HG03097 (cell line): ENCODE results near the gene MBNL2.

ENCODE experiments used
- ATAC-seq: cut with Tn5 transposase; IDR thresholded peaks from one replicate; pipeline ENCODE4 v1.9.1; 2021; ENCODE audit not compliant: unreplicated experiment, low FRiP score

The MBNL2 gene

DNA sequence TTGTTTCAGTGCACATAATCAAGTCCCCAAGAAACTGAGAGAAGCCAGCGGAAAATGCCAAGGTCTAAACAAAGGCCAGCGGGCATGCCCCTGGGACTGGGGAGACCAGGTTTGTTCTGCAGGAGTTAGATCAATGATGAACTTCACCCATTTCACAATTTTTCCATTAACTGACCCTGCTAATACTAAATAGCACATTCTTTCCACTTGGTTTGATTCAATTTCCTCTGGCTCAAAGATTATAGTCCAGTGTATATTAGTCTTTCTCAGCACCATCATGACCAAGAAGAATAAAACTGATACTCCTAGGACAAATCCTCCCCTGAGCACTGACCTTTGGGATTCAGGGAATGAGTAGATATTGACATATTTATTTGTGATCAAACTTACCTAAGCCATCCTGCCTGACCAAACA lies 66.4 kb downstream of the MBNL2 start:
- ATAC-seq, result no peak

DNA sequence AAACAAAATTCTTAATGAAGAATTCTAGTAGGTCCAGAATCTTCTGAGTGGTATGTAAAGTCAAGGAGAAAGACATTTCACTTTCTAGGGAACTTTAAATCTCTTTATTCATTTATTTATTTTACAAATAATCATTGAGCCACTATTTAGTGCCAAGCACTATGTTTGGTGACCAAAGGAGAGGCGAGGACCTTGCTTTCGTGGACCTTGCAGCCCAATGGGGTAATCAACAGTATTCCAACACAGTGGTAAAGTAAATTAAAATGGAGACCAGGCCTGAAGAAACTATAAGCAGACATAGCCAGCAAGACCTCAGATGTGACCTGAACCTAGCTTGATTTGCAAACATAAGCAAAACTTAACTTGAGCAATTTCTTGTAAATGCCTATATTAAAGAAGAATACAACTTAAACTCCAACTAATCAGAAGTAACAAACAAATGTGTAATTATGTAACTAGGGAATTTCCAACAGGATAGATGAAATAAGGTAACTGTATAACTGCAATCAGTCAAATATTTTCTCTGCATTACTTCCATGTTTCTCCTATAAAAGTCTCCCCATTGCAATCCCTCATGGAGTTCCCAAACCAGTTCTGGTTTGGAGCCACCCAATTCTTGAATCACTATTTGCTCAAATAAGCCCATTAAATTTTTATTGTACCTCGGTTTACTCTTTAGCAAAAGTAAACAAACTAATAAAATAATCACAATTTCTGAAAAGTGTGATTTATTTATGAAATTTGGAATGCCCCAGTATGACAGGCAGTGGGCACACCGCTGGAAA lies 67.6 kb downstream of the MBNL2 start:
- ATAC-seq, result no peak

DNA sequence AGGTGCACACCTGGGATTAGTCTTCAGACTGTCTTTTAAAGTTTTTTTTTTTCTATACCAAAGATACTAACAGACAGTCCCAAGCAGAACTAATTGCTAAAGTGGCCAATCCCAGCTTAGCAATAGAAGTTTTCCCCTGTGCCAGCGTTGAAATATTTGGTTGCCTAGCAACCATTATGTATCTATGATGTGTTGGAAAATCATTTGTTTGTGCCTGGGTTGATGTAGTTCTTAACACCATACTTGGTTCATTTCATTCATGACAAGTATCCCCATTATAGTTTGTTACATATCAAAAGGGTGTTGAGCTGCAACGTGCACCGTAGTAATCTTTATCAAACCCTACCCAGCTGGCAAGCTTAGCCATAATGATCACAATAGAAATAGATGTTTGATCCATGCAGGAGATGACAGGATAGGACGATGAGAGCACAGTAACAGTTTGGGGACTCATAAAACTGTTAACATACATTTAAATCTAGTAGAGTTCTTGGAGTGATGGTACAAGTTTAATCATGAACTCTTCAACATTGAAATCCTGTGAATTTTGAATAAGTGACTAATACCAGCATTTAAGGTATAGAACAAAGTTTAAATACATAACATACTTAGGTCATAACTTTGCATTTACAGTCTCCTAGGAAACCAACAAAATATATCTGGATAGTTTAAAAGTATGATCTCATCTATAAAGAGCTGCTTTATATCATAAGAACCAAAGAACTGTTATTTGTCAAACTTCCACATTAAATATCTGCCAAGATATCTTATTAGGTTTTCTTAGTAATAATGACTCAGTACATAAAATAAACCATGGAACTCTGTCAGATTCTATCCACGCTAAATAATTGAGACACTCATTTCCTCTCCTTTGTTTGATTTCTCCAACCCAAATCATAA lies 73.4 kb downstream of the MBNL2 start:
- no peak for ATAC-seq

DNA sequence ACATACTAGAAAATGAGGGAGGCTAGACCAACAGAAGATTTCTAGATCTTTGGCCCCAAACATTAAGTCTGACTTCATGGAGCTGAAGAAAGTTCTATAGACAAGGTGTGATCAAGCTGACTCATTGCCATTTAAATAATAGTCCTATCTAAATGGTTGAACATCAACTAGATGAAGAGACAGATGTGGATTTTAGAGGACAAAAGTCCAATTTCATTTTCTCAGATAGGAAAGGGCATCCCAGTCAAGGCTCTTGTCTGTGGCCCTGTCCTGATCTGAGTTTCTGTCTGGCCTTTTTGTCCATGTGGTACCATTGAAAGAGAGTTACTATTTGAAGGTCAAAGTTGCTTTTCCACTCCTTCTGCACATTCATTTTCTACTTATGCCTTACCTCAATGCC lies 74.6 kb downstream of the MBNL2 start:
- ATAC-seq, result no peak

DNA sequence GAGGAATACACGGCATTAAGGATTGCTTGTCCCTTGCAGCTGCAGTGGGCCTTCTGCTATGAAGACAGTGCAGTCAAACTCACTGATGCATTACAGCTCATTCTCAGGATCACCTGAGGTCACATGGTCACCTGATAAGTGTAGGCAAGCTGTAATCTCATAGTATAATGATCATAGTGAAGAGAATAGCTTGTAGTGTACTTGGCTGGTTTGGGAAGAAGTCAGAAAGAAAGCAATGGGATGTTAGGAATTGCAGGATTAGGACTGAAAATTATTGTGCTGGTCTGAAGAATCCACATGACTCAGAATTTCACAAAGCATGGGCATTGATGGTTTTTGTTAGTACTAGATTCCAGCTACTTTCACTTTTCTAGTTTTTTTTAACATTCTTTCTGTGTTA lies 76.7 kb downstream of the MBNL2 start:
- ATAC-seq, result no peak

DNA sequence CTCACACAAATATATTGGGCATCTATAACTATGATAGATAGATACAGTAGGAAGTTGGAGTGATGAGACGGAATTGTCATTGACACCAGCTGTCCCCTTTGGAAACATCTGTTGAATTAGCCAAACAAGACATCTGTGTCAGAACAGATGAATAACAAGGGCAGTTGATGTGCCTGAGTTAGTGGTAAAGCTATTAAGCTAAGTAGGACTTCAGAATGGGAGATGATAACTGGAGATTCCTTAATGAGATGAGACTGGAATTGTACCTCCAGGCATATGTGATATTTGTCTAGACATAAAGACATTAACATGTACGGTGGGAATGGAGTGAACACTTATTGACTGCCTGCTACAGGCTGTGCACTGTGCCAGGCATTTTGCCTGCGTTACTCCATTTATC lies 78.7 kb downstream of the MBNL2 start:
- ATAC-seq, result no peak

DNA sequence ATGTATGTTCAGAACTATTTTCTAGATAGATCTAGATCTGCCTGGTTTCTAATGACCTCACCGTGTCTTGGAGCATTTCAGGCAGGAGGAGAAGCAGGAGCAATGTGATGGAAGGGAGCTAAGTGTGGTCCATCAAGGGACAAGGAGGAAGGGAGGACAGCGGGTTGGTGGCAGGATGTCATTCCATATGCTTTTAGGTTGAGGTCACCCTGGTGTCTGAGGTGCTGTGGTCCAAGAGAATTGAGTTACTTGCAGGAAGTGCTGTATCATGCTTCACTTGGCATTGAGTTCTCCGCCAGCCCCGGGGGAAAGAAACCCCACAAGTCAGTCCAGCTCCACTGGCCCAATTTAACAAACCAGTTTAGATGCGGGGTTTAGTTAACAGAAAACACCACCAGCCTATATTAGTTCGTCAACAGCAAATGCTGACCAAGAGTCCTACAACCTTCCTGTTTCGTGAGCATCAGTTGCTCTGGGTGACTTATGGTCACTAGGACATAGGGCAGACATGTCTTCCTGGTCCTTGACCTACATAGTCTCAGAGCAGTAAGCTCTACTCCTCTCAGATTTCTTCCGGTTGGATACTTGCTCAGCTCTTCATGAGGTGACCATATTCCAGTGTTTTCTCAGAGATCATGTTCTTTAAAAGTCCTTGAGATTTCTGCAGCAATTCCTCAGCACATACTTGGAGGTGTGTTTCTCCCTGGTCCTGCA lies 79.4 kb downstream of the MBNL2 start:
- no peak for ATAC-seq

DNA sequence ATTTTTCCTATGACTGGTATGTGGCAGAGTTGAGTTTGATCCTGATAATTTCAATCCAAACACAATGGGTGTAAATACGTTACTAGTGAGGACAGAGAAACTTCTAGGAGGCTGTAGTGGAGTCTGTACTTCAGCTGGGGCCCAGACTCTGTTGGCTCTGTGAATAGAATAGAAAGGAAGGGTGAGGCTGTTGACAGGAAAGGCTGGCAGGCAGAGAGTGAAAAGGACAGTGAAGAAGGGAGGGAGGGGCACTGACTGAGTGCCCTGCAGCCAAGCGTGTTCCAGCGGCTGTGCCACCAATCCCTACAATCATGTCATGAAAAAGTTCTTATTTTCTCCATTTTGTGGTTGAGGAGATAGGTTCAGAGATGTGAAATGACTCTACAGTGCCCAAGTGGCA lies 80.5 kb downstream of the MBNL2 start:
- no peak for ATAC-seq

DNA sequence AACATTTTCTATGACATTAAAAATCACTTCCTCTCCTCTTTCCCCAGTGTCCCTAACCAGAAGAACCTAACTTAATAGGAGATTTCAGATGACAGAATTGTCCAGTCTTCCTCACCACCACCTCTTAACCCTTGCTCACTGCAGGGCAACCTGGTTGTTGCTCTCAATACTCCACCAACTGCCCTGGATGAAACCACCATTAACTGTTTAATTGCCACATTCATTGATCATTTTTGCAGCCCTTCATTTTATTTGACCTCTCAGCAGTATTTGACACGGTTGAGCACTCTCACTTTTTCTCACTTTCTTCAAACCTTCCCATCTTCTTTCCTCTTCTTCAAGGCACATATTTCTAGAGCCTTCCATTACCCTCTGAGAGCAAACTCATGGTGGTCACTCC lies 84.0 kb downstream of the MBNL2 start:
- no peak for ATAC-seq

DNA sequence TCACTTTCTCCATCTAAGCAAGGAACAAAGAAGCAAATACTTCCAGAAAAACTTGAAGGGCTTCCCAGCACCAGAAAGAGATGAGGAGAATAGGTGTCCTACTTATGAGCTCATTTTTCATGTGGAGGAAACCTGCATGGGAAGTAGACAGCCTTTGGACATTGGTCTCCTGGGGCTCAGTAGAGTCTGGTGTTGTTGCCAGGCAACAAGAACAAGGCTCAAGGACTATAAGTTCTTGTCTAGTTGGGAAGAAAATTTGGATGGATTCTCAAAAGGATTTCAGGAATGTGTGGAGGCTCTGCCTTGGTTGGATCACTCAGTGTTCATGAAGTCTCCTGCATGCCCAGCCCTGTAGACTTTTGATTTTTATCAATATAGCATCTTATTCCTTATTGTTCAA lies 84.5 kb downstream of the MBNL2 start:
- ATAC-seq, result no peak

DNA sequence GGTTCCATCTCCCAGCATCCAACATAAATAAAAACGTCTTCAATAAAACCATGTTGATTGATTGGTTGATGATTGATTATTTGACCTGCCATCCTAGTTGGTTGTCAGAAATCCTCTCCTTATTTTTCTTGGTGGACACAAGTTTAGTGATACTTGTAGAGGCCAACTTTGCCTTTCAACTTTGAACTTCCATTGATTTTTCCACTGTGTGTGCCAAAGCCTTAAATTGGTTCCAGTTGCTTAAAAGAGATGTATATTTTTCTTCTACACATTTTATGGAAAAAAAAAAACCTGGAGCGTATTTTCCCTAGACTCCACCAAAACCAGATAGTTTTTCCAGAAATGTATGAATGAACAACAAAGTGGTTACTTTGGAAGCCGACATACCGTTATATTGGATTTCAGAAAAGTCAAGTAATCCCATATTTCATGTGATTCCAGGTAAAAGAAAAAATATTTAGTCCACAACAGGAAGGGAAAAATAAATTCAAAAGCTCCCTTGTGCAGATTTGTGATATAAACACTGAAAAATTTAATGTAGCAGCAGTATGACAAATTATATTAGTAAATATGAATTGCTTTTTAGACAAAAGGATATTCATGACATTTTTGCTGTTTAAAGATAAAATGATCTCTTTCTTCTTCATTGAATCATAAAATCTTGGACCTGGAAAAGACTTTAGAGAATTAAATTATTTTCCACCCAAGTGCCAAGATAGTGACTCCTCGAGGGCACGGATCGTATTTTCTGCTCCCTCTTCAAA lies 85.2 kb downstream of the MBNL2 start:
- no peak for ATAC-seq

DNA sequence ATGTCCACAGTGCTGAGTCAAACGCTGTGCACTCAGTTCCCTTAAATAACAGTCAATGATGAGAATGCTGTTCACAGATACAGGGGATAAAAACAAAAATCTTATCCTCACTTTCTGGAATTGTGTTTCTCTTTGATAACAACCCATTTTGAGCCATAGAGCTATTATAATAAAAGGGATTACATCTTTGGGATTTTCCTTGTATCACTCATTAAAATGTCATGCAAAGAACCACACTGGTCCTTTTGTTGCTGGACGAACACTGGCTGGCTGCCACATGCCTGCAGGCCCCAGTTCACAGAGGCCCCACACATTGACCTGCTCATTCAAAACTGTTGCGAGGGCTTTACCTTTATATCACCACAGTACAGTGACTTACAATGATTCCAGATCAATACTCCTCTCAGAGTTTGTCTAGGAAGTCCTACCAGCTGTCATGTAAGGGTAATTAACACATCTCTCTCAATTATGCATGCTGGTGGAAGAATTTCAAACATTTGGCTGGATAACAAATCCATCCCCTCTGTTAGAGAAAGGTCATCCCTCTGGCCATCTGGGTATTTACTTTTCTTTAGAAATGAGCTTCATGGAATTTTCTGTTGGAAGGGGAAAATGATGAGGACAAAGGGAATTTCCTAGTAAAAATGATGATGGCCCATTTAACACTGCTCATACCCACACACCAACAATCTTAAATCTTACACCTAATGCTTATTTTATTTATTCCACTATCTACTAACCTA lies 85.9 kb downstream of the MBNL2 start:
- no peak for ATAC-seq

DNA sequence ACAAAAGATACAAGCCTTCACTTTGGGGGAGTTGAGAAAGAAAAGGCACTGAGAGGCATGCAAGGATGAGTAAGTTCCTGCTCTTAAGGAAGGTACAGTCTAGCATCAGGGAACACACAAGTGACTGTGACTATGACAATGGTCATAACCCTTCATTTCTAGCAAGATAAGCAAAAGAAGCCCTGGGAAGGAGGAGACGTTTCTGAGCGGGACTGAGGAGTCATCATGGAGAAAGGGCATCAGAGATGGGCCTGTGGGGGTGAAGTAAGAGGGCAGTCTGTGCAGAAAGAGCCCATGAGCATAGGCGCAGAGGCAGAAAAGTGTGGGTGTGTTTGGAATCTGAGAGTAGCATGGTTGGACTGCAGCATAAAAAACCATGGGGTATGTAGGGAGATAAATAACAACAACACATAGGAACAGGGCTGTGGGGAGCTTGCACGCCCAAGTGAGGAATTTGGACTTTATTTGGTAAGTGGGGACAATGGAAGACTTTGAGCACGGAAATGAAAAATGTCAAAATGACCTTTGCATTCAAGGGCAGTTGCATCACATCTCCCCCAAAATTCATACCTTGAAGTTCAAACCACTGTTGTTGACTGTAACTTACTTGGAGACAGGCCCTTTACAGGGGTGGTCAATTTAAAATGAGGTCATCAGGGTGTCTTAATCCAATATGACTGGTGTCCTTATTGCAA lies 86.7 kb downstream of the MBNL2 start:
- ATAC-seq, result no peak

DNA sequence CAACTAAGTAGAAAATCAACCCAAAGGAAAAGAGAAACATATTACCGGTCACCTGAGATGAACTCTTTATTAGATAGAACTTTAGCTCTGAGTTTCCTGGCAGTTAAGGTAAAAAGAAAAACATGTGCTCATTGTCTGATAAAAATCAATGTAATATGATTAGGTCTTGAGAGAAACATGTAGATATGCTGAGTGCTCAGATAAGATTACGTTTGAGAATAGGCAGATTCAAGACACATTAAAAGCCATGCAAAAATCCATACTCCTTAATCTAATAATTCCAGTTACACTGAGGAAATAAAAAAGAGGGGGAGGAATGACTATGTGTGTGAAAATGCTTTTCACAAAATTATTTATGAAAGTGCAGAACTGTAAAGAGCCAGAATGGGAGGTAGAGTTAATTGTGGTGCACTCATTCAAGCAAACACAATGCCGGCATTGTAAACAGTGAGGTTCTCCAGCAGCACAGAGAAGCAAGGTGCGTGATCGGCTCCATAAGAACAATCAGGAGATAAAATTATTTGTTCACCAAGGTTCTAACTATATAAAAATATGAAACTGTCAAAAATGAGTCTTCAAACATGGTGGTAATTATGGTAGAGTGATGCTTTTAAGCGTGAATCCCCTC lies 88.8 kb downstream of the MBNL2 start:
- no peak for ATAC-seq

DNA sequence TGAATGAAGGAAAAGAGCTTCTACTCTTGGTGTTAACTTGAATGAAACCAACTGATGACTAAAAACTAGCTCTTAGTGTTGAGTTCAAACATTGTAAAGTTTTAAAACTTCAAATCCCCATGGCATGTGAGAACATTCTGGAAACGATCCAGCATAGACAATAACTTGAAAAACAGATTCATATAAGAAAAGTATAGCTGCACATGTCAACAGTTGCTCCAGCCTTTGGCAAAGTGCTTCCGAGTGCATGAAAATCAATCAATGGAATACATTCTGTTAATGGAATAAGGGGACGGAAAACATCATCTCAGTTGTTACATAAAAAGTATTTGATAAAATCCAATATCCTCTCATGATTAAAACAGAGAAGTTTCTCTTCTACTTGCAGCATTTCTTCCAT lies 89.8 kb downstream of the MBNL2 start:
- ATAC-seq, result no peak

DNA sequence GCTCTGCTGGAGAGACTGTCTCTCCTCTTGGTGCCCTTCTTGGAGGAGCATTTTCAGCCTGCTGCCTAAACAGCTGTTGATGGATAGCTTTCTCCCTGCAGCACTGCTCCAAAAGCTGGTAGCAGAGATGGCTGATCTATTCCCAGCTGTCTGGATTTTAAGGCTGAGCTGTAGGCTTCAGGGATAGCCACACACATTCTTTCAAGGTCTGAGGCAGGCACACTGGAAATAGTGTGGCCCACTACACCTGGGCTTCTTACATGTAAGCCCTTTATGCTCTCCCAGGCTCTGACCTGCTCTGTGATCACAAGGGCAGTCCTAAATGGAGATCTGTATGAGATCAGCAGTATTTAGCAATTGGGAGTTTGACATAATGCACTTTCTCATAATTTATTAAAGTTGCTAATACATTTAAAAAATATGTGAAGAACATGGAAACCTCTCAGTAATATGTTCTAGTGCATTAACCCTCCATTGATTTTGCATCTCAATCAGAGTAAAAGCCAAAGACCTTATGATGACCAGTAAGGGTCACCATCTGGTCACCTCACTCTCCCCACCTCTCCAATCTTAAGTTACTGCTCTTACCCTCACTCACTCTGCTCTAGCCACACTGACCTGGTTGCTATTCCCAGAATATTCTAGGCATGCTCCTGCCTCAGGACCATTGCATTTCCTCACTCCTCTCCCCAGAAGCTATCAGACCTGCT lies 91.6 kb downstream of the MBNL2 start:
- no peak for ATAC-seq

DNA sequence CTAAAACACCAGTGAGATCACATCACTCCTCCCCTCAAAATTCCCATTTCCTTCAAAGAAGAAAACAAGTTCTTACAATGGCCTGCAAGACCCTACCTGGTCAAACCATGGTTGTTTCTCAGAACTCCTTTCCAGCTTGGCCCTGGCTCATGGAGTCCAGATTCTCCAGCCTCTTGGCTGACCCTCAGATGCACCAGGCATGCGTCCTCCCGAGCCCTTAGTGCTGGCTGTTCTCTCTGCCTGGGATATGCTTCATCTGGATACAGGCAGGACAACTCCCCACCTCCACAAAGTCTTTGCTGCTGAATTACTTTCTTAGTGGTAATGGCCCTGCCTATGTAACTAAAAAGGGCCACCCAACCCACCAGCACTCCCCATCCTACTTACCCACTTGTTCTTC lies 94.3 kb downstream of the MBNL2 start:
- no peak for ATAC-seq

DNA sequence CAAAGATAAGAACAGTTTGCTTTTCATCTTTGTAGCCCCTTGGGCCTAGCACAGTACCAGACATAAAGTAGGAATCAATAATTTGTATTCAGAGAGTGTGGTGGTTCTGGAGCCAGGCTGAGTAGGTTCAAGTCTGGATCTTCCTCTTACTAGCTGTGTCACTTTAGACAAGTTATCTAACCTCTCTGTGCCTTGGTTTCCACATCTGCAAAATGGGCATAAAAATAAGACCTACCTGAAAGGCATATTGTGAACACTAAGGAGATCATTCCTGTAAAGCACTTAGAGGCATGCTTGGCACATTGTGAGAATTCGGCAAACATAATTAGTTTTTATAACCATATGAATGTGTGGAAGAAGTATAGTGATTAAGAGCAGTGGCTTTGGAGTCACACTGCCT lies 95.8 kb downstream of the MBNL2 start:
- no peak for ATAC-seq
